GM23338 (cell line): ENCODE measurements around the gene PSMA5. TPM values are rescaled to one million over a fixed set of nuclear protein-coding genes. Genes with fewer than 3 reads are reported as not detected.

Experiments used
- CREB1 ChIP-seq: fragments of 250-450 bp; sonication (Bioruptor Pico); IDR thresholded peaks from 2 replicates; pipeline ENCODE4 v1.5.0; 2020; ENCODE audit warnings: low read depth, mild to moderate bottlenecking, moderate library complexity
- ETS1 ChIP-seq: IDR thresholded peaks from 2 replicates; pipeline ENCODE4 v1.6.1; 2016; ENCODE audit warnings: antibody characterized with exemption
- EZH2 ChIP-seq: fragments of 200-600 bp; sonication (generic); IDR thresholded peaks from one replicate; pipeline ENCODE4 v1.8.0; 2017; ENCODE audit warnings: antibody characterized with exemption, mild to moderate bottlenecking, low read depth; ENCODE audit not compliant: unreplicated experiment
- EZH2phosphoT487 ChIP-seq: fragments of 200-600 bp; sonication (generic); IDR thresholded peaks from one replicate; pipeline ENCODE4 v1.8.1; 2018; ENCODE audit warnings: antibody characterized with exemption; ENCODE audit not compliant: unreplicated experiment
- JUNB ChIP-seq: IDR thresholded peaks from one replicate; pipeline ENCODE4 v1.6.1; 2016; ENCODE audit warnings: antibody characterized with exemption; ENCODE audit not compliant: unreplicated experiment
- NANOG ChIP-seq: IDR thresholded peaks from 2 replicates; pipeline ENCODE4 v1.6.1; 2016; ENCODE audit warnings: antibody characterized with exemption, borderline replicate concordance
- POLR2AphosphoS5 ChIP-seq: IDR thresholded peaks from 2 replicates; pipeline ENCODE4 v1.6.1; 2016; ENCODE audit warnings: antibody characterized with exemption, low read depth
- STAT1 ChIP-seq: IDR thresholded peaks from one replicate; pipeline ENCODE4 v1.6.1; 2016; ENCODE audit warnings: antibody characterized with exemption; ENCODE audit not compliant: unreplicated experiment
- ZNF114 ChIP-seq: fragments of 250-450 bp; sonication (Bioruptor Pico); IDR thresholded peaks from 2 replicates; pipeline ENCODE4 v1.5.0; 2020; ENCODE audit warnings: mild to moderate bottlenecking, moderate library complexity
- ZNF331 ChIP-seq: fragments of 250-450 bp; sonication (Bioruptor Pico); IDR thresholded peaks from 2 replicates; pipeline ENCODE4 v1.5.0; 2020; ENCODE audit warnings: low read depth, mild to moderate bottlenecking, moderate library complexity
- ZNF462 ChIP-seq: fragments of 250-450 bp; sonication (Bioruptor Pico); IDR thresholded peaks from 2 replicates; pipeline ENCODE4 v1.5.0; 2020; ENCODE audit warnings: mild to moderate bottlenecking, moderate library complexity
- polyA plus RNA-seq: library from polyadenylated mRNA; unstranded; fragments of >200 nt; fragmentation: Nextera tagmentation; extraction: Ambion mirVana; gene quantifications from 2 replicates; pipeline ENCODE4 v1.2.1, GENCODE V29; 2016
- total RNA-seq: library from RNA; depleted of rRNA; stranded (reverse); fragments of >200 nt; shearing (Covaris generic); gene quantifications from 2 replicates; pipeline ENCODE4 v1.2.3, GENCODE V29; 2014
- TF ChIP-seq, protein P1 (sequence below), 2 experiments: fragments of 200-600 bp in 1 of 2; sonication (generic) in 1 of 2; conservative IDR thresholded peaks; 2 replicates each; pipeline versions ENCODE4 v1.5.1 to v1.6.1; 2016 to 2017; ENCODE audit warnings: antibody characterized with exemption in 2 of 2, low read depth in 2 of 2, mild to moderate bottlenecking in 2 of 2, moderate library complexity in 1 of 2

Gene PSMA5
- total and polyA plus RNA-seq, 2 experiments from 2014 or later = 104 to 126 TPM

- TF ChIP-seq ZNF462 (CRISPR knock-in tag) = no peak
- TF ChIP-seq NANOG = no peak
- TF ChIP-seq ZNF331 (CRISPR knock-in tag) = no peak
- TF ChIP-seq, protein P1, sequence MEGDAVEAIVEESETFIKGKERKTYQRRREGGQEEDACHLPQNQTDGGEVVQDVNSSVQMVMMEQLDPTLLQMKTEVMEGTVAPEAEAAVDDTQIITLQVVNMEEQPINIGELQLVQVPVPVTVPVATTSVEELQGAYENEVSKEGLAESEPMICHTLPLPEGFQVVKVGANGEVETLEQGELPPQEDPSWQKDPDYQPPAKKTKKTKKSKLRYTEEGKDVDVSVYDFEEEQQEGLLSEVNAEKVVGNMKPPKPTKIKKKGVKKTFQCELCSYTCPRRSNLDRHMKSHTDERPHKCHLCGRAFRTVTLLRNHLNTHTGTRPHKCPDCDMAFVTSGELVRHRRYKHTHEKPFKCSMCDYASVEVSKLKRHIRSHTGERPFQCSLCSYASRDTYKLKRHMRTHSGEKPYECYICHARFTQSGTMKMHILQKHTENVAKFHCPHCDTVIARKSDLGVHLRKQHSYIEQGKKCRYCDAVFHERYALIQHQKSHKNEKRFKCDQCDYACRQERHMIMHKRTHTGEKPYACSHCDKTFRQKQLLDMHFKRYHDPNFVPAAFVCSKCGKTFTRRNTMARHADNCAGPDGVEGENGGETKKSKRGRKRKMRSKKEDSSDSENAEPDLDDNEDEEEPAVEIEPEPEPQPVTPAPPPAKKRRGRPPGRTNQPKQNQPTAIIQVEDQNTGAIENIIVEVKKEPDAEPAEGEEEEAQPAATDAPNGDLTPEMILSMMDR (conservative IDR thresholded peaks at IDR 0.05; ENCODE audit: low read depth in 2 of 2) = no peak
- TF ChIP-seq JUNB = no peak
- TF ChIP-seq POLR2AphosphoS5 = no peak
- TF ChIP-seq CREB1 (CRISPR knock-in tag) = no peak
- no peak for TF ChIP-seq EZH2phosphoT487
- no peak for TF ChIP-seq ZNF114
- no peak for TF ChIP-seq STAT1
- no peak for TF ChIP-seq EZH2
- no peak for TF ChIP-seq ETS1
Observed at GRCh38 chr1:109392788-109393616, 33.2 kb downstream of the PSMA5 start (continued).
